ENCODE data around the gene RPP14.

The RPP14 gene

DNA sequence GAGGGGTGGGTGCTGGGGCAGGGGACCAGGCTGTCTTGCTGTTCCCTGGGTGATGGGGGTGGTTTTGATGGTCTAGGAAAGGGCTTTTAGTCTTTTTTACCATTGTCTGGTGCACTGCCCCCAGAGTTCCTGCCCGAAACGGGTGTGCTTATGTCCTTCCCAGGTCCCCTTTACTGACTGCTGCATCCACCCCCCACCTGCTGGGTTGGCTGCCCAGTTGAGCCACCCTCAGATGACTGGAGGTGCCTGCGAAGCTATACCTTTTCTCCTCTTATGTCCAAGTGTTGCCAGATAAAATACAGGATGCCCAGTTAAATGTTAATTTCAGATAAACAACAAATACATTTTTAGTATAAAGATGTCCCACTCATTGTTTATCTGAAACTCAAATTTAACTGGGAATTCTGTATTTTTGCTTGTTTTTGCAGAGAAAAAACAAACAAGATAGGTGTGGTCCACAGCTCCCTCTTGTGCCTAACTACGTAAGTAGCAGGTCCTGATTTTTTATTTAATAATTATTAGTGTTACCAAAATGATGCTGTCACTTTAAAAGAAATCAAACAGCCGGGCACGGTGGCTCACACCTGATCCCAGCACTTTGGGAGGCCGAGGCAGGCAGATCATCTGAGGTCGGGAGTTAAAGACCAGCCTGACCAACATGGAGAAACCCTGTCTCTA, 6.1 kb upstream of the RPP14 start:
- no peak for DNase-seq
- Mint-ChIP-seq H3K4me1 (ENCODE audit: low read depth in 2 of 2) (no peaks in the 10 kb centered on the region), H3K27ac (no peak overlapping the region), H3K4me3 (no peak overlapping the region), H3K27me3 (peaks cover 19 to 53% of the 10 kb centered on the region in 2 donors), H3K36me3 (ENCODE audit: insufficient read depth) (peaks cover 1% of the 10 kb centered on the region), H3K9me3 (no peaks in the 10 kb centered on the region)
- no peak for ATAC-seq (replicated peaks)

DNA sequence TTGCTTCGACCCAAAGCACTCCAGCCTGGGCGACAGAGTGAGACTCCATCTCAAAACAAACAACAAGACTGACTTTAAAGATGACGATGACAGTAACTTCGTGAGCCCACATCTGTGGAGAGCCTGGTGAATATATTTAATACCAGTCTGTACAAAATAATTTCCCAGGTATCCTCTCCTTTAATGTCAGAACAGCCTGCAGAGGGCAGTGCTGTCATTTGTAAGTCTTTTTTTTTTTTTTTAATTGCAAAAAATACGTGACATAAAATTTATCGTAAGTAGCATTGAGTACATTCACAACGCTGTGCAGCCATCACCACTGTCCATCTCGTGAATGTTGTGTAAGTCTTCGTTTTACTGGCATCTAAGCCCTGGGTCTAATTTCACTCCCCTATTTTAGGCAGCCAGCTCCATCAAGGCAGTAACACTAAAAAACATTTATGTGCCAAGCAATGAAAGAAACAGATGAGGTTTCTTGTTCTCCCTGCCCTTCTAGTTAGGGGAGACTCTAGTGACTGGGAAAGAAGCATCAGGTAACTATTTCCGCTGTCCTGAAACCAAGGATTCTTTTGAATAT, 1.7 kb downstream of the RPP14 start:
- Mint-ChIP-seq H3K9me3 (no peaks in the 10 kb centered on the region), H3K4me3 (peak overlapping the region; percentile 99), H3K27me3 (peaks cover 2 to 4% of the 10 kb centered on the region in 2 donors), H3K4me1 (ENCODE audit: low read depth in 2 of 2) (peaks cover 18 to 27% of the 10 kb centered on the region in 2 donors), H3K36me3 (ENCODE audit: insufficient read depth) (peaks cover 58% of the 10 kb centered on the region), H3K27ac (peak overlapping the region; percentile 89 to 99)
- DNase-seq, result peak; percentile 26 to 34 (median 32)
- ATAC-seq (replicated peaks), result no peak

DNA sequence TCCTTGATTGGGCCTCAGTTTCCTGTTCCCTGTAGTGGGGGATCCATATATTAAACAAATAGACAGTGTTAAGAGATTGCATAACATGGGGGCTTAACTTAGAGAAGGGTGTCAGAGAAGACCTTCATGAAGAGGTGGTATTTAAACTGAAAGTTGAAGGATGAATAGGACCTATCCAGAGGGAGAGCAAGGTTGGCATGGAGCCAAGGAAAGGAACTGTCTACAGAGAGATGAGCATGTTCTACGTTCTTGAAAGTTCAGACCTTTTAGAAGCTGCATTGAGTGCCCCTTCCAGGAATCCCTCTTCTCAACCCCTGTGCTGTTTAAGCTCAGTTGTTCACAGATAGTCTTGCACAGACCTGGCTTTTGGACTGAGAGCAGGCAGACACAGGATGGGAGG, 2.7 kb downstream of the RPP14 start:
- DNase-seq (no peak), ATAC-seq (replicated peaks) (no peak)
- H3K27ac Mint-ChIP-seq, result peak overlapping the region; percentile 89 to 99
- H3K27me3 Mint-ChIP-seq, result no peaks in the 10 kb centered on the region
- no peaks in the 10 kb centered on the region for H3K9me3 Mint-ChIP-seq
- H3K36me3 Mint-ChIP-seq (ENCODE audit: insufficient read depth), result peaks cover 68% of the 10 kb centered on the region
- H3K4me3 Mint-ChIP-seq, result peak overlapping the region in 1 of 2 donors; percentile 99
- peaks cover 18 to 30% of the 10 kb centered on the region in 2 donors for H3K4me1 Mint-ChIP-seq (ENCODE audit: low read depth in 2 of 2)

DNA sequence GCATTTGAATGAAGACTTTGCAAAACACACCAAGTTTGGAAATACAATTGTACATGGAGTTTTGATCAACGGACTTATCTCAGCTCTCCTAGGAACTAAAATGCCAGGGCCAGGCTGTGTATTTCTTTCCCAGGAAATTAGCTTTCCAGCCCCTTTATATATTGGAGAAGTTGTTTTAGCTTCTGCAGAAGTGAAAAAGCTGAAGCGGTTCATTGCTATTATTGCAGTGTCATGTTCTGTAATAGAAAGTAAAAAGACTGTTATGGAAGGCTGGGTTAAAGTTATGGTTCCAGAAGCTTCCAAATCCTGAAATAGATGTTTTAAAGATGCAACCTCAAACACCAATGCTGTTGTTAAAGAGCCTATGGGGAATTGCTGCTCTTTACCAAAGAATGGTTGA, 11.8 kb downstream of the RPP14 start:
- ATAC-seq (replicated peaks) (no peak), DNase-seq (no peak)
- peaks cover 57% of the 10 kb centered on the region for H3K36me3 Mint-ChIP-seq (ENCODE audit: insufficient read depth)
- H3K27me3 Mint-ChIP-seq, result no peaks in the 10 kb centered on the region
- no peak overlapping the region for H3K27ac Mint-ChIP-seq
- peaks cover 4 to 13% of the 10 kb centered on the region in 2 donors for H3K4me1 Mint-ChIP-seq (ENCODE audit: low read depth in 2 of 2)
- no peaks in the 10 kb centered on the region for H3K9me3 Mint-ChIP-seq
- H3K4me3 Mint-ChIP-seq, result no peak overlapping the region

DNA sequence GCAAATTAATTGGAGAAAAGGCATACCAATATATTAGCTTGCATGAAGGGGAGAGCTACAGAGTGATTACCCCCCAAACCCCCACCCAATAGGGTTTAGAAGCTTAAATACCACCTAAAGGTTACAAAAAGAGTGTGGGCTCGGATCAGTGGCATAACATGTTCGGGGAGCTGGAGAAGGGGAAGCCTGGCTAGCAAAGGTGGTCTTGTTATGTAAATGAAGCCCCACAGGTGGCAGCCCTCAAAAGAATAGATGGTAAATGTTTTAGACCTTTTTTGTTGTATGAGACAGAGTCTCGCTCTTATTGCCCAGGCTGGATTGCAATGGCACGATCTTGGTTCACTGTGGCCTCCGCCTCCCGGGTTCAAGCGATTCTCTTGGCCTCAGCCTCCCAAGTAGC, 15.7 kb downstream of the RPP14 start:
- Mint-ChIP-seq H3K4me1 (ENCODE audit: low read depth in 2 of 2) (peaks cover 2 to 7% of the 10 kb centered on the region in 2 donors), H3K27me3 (no peaks in the 10 kb centered on the region), H3K36me3 (ENCODE audit: insufficient read depth) (peaks cover 32% of the 10 kb centered on the region), H3K9me3 (no peaks in the 10 kb centered on the region), H3K27ac (no peak overlapping the region), H3K4me3 (no peak overlapping the region)
- no peak for ATAC-seq (replicated peaks)
- no peak for DNase-seq

DNA sequence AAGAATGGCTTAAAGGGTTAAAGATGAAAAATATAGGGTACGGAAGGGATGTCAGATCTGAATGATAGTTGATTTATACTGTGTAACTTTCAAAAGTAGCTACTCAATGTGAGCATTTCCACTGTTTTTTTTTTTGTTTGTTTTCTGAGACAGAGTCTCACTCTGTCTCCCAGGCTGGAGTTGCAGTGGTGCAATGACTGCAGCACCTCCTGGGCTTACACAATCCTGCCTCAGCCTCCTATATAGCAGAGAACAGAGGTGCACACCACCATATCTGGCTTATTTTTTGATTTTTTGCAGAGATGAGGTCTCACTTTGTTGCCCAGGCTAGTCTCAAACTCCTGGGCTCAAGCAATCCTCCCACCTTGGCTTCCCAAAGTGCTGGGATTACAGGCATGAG, 16.7 kb downstream of the RPP14 start:
- H3K4me1 Mint-ChIP-seq (ENCODE audit: low read depth in 2 of 2), result peaks cover 2 to 7% of the 10 kb centered on the region in 2 donors
- H3K4me3 Mint-ChIP-seq, result no peak overlapping the region
- peak overlapping the region in 1 of 2 donors; percentile 73 for H3K27ac Mint-ChIP-seq
- peaks cover 26% of the 10 kb centered on the region for H3K36me3 Mint-ChIP-seq (ENCODE audit: insufficient read depth)
- ATAC-seq (replicated peaks) (no peak), DNase-seq (no peak)
- H3K9me3 Mint-ChIP-seq, result no peaks in the 10 kb centered on the region
- H3K27me3 Mint-ChIP-seq, result no peaks in the 10 kb centered on the region

DNA sequence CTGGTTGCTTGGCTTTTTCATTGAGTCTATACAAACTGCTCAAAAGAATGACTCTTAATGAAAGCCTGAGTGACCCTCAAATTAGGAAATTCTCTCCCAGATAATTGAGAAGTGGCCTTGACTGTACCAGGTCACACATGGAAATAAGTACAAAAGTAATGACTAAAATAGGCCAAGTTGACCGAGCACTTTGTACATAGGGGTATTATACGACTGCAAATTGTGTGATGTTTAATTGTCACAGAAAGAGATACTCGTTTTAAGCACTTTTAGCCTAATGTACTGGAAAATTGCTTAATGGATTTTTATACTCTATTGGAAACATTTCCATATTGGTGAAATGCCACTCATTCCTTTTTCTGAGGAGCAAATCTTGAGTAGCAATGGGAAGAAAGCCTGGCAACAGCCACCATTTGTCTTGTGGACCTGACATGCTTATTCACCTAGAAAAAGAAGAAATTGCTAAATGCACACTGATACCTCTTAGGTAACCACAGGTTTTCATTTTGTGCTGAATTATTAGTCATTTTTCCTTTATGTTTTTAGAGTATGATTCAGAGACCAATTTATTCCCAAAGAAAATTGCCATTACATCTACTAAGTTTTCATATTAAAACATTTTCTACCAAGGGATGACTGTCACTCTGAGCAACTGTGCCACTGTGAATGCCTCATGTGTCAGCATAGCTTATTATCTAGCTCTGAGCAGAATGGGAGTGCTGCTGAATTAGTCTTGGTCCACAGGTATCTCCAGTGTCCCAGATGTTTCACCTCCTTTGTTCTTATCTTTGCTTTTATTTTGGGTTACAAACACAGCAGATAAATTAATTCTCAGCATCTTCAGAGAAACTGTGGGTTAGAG, 17.7 kb downstream of the RPP14 start:
- peak overlapping the region; percentile 73 to 84 for H3K27ac Mint-ChIP-seq

DNA sequence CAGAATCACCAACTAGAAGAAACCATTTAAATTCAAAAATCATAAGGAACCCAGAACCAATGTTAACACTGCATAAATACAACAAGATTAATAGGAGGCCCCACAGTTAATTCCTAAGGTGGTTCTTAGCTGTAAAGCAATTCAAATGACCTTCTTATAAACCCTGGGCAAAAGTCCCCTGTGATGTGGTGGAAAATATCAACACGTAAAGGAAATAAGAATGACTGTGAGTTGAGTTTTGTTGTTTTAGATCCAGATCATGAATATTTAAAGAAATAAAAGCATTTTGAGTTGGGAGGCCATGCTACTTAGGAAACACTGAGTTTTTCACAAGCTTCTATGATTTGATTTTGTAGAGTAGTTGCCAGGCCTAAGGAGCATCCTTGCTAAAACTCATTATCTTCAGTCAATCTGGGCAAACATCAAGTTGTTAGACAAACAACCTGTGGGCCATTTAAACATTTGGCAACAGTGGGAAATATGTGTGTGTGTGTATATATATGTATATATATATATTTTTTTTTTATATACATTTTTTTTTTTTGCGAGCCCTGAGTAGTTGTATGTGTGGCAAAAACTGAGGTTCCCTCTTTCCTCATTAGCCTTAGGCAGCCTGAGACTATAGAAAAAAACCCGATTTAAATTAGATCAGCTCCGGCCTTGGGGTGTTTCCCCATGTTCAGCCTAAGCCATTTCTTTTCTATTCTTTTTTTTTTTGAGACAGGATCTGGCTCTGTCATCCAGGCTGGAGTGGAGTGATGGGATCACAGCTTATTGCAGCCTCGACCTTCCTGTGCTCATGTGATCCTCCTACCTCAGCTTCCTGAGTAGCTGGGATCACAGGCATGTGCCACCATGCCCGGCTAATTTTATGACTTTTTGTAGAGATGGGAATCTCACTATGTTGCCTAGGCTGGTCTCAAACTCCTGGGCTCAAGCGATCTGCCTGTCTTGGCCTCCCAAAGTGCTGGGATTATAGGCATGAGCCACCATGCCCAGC, 18.6 kb downstream of the RPP14 start:
- no peaks in the 10 kb centered on the region for H3K27me3 Mint-ChIP-seq
- peaks cover 2 to 7% of the 10 kb centered on the region in 2 donors for H3K4me1 Mint-ChIP-seq (ENCODE audit: low read depth in 2 of 2)
- no peak for DNase-seq
- no peaks in the 10 kb centered on the region for H3K9me3 Mint-ChIP-seq
- peak; percentile 39 for ATAC-seq (replicated peaks)
- H3K27ac Mint-ChIP-seq, result peak overlapping the region; percentile 53 to 84
- H3K4me3 Mint-ChIP-seq, result no peak overlapping the region
- peaks cover 11% of the 10 kb centered on the region for H3K36me3 Mint-ChIP-seq (ENCODE audit: insufficient read depth)

More for the DNA sequence above, 17.7 kb downstream of the RPP14 start:
- Mint-ChIP-seq H3K4me1 (ENCODE audit: low read depth in 2 of 2) (peaks cover 2 to 7% of the 10 kb centered on the region in 2 donors), H3K27me3 (no peaks in the 10 kb centered on the region), H3K4me3 (no peak overlapping the region), H3K9me3 (no peaks in the 10 kb centered on the region), H3K36me3 (ENCODE audit: insufficient read depth) (peaks cover 16% of the 10 kb centered on the region)
- ATAC-seq (replicated peaks), result no peak
- DNase-seq, result no peak

DNA sequence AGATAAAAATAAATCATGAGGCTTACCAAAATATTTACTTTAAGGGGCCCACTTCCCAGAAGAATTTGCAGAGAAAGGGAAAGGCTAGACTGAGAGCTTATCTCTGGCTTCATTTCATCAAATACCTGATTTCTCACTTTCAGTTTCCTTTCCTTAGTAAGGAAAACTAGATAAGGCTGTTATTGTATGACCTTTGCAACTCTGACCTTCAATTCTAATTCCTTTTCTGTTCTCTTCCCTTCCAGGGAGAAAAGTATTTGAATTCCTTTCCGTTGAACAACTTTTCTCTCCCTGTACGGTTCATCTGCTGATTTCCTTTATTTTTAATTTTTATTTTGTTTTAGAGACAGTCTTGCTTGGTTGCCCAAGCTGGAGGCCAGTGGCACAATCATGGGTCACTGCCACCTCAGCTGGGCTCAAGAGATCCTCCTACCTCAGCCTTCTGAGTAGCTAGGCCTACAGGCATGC, 19.5 kb downstream of the RPP14 start:
- peaks cover 2 to 7% of the 10 kb centered on the region in 2 donors for H3K4me1 Mint-ChIP-seq (ENCODE audit: low read depth in 2 of 2)
- no peak overlapping the region for H3K4me3 Mint-ChIP-seq
- H3K9me3 Mint-ChIP-seq, result no peaks in the 10 kb centered on the region
- ATAC-seq (replicated peaks) (no peak), DNase-seq (no peak)
- H3K36me3 Mint-ChIP-seq (ENCODE audit: insufficient read depth), result peaks cover 8% of the 10 kb centered on the region
- no peaks in the 10 kb centered on the region for H3K27me3 Mint-ChIP-seq
- H3K27ac Mint-ChIP-seq, result peak overlapping the region in 1 of 2 donors; percentile 60

DNA sequence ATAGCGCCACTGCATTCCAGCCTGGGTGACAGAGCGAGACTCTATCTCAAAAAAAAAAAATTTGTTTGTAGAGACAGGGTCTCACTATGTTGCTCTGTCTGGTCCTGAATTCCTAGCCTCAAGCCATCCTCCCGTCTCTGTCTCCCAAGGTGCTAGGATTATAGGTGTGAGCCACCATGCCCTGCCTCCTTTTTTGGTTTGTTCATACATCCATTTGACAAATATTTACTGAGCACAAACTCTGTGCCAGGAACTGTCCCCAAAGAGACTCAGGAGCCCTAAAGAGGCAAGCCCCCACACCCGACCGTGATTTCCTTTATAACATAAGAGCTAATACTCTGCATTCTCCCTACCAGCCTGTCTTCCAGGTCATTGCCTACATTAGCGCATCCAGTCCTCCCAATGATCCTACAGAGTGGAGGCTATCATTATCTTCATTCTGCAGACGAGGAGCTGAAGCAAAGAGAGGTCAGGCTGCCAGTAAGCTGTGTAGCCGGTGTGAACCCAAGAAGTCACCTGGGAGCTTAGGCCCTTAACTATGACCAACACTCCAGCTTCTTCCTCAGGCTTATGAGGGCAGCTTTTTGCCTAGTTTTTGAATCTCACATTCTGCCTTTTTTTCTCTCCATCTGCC, 20.3 kb downstream of the RPP14 start:
- H3K36me3 Mint-ChIP-seq (ENCODE audit: insufficient read depth), result peaks cover 4% of the 10 kb centered on the region
- no peaks in the 10 kb centered on the region for H3K4me1 Mint-ChIP-seq (ENCODE audit: low read depth in 2 of 2)
- H3K27ac Mint-ChIP-seq, result peak overlapping the region in 1 of 2 donors; percentile 60
- DNase-seq (no peak), ATAC-seq (replicated peaks) (no peak)
- H3K9me3 Mint-ChIP-seq, result no peaks in the 10 kb centered on the region
- H3K4me3 Mint-ChIP-seq, result no peak overlapping the region
- H3K27me3 Mint-ChIP-seq, result no peaks in the 10 kb centered on the region

DNA sequence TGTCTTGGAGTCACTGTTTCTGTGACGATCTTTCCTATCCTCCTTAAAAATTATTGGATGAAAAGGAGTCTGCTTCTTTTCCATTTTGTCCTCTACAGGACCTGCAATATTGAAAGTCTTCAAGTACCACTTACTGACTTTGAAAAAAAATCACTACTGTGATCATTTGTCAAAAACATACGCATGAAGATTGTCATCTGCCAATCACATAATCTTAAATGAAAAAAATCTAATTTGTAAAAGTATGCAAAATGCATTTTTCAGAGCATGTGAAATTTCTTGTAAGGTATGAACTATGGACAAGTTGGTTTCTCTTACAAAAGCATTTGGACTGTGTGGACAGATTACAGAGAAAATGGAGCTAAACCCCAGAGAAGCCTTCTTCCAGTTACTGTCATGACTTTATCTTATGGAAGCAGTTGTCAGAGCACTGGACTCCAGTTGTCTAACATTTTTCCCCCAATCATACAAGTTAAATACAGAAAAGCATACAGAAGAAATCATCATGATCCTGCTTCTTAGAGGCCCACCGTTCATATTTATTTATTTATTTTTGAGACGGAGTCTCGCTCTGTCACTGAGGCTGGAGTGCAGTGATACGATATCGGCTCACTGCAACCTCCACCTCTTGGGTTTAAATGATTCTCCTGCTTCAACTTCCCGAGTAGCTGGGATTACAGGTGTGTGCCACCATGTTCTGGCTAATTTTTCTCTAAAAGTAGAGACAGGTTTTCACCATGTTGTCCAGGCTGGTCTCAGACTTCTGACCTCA, 23.3 kb downstream of the RPP14 start:
- no peak overlapping the region for H3K4me3 Mint-ChIP-seq
- no peak for DNase-seq
- peaks cover 9 to 19% of the 10 kb centered on the region in 2 donors for H3K4me1 Mint-ChIP-seq (ENCODE audit: low read depth in 2 of 2)

DNA sequence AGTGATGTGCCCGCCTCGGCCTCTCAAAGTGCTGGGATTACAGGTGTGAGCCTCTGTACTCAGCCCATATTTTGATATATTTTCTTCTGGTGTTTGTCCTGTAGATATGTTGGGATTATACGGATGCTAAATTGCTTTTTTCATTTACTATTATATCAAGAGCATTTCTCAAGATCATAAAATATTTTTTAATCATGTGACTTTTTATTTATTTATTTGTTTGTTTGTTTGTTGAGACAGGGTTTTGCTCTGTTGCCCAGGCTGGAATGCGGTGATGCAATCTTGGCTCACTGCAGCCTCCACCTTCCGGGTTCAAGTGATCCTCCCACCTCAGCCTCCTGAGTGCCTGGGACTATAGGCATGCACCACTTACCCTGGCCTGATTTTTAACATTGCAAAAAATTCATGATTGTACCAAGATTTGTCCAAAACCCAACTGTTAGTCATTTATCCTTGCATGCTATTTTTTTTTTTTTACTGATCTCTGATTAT, 23.9 kb downstream of the RPP14 start:
- ATAC-seq (replicated peaks), result no peak
- Mint-ChIP-seq H3K36me3 (ENCODE audit: insufficient read depth) (peaks cover 7% of the 10 kb centered on the region), H3K27ac (no peak overlapping the region), H3K27me3 (no peaks in the 10 kb centered on the region), H3K4me3 (no peak overlapping the region), H3K9me3 (no peaks in the 10 kb centered on the region), H3K4me1 (ENCODE audit: low read depth in 2 of 2) (peaks cover 15 to 22% of the 10 kb centered on the region in 2 donors)
- DNase-seq, result no peak

More for the DNA sequence above, 23.3 kb downstream of the RPP14 start:
- no peak overlapping the region for H3K27ac Mint-ChIP-seq
- no peak for ATAC-seq (replicated peaks)
- H3K9me3 Mint-ChIP-seq, result no peaks in the 10 kb centered on the region
- H3K36me3 Mint-ChIP-seq (ENCODE audit: insufficient read depth), result peaks cover 7% of the 10 kb centered on the region
- no peaks in the 10 kb centered on the region for H3K27me3 Mint-ChIP-seq
